MM.1S (cell line): Measurements from ENCODE around the gene DHRS4.

Experiments
- DNase-seq: peaks from one replicate; pipeline ENCODE4 v3.0.0-alpha.2; 2015
- H2AFZ ChIP-seq: fragments of 300-600 bp; sonication (generic); 2 replicates; pipeline ENCODE4 v1.6.0; 2016; ENCODE audit warnings: antibody characterized with exemption, low read length
- H3F3A ChIP-seq: fragments of 300-600 bp; sonication (generic); 2 replicates; pipeline ENCODE4 v1.6.1; 2016; ENCODE audit warnings: mild to moderate bottlenecking, antibody characterized with exemption, low read length, moderate library complexity, mixed read lengths; ENCODE audit not compliant: insufficient read depth
- H3K27ac ChIP-seq: fragments of 300-600 bp; sonication (generic); 2 replicates; pipeline ENCODE4 v1.5.1; 2016; ENCODE audit warnings: mild to moderate bottlenecking, low read length
- H3K27me3 ChIP-seq: fragments of 300-600 bp; sonication (generic); replicated peaks from 2 replicates; pipeline ENCODE4 v1.6.0; 2016; ENCODE audit warnings: low read length; ENCODE audit not compliant: insufficient read depth
- H3K36me3 ChIP-seq: fragments of 300-600 bp; sonication (generic); replicated peaks from 2 replicates; pipeline ENCODE4 v1.6.1; 2016; ENCODE audit warnings: mild to moderate bottlenecking, low read length, mixed read lengths; ENCODE audit not compliant: insufficient read depth
- H3K4me1 ChIP-seq: fragments of 300-600 bp; sonication (generic); 2 replicates; pipeline ENCODE4 v1.6.1; 2016; ENCODE audit warnings: low read length, mixed read lengths
- H3K4me2 ChIP-seq: fragments of 300-600 bp; sonication (generic); 2 replicates; pipeline ENCODE4 v1.6.0; 2016; ENCODE audit warnings: low read depth, low read length
- H3K4me3 ChIP-seq: fragments of 300-600 bp; sonication (generic); 2 replicates; pipeline ENCODE4 v1.5.1; 2016; ENCODE audit warnings: low read length, mixed read lengths
- H3K79me2 ChIP-seq: fragments of 300-600 bp; sonication (generic); 2 replicates; pipeline ENCODE4 v1.6.1; 2016; ENCODE audit warnings: mixed run types, low read length, mixed read lengths
- H3K9ac ChIP-seq: fragments of 300-600 bp; sonication (generic); 2 replicates; pipeline ENCODE4 v1.6.1; 2016; ENCODE audit warnings: low read length, mixed read lengths
- H3K9me2 ChIP-seq: fragments of 300-600 bp; sonication (generic); replicated peaks from 2 replicates; pipeline ENCODE4 v1.6.1; 2016; ENCODE audit warnings: mild to moderate bottlenecking, low read length, mixed read lengths; ENCODE audit not compliant: insufficient read depth
- H3K9me3 ChIP-seq: fragments of 300-600 bp; sonication (generic); replicated peaks from 2 replicates; pipeline ENCODE4 v1.6.1; 2016; ENCODE audit warnings: mild to moderate bottlenecking, low read length, mixed read lengths; ENCODE audit not compliant: insufficient read depth
- H4K20me1 ChIP-seq: fragments of 300-600 bp; sonication (generic); 2 replicates; pipeline ENCODE4 v1.6.1; 2016; ENCODE audit warnings: mild to moderate bottlenecking, low read length, moderate library complexity, mixed read lengths; ENCODE audit not compliant: insufficient read depth
- EZH2 ChIP-seq: fragments of 300-600 bp; sonication (generic); optimal IDR thresholded peaks from 2 replicates; pipeline ENCODE3; 2017; ENCODE audit warnings: low read depth, mild to moderate bottlenecking, antibody characterized with exemption, low read length, mixed read lengths
- EZH2phosphoT487 ChIP-seq: fragments of 300-600 bp; sonication (generic); IDR thresholded peaks from 2 replicates; pipeline ENCODE4 v1.6.1; 2018; ENCODE audit warnings: antibody characterized with exemption, low read length
- TF ChIP-seq, protein P1 (sequence below): fragments of 300-600 bp; sonication (generic); IDR thresholded peaks from 2 replicates; pipeline ENCODE4 v1.5.1; 2016; ENCODE audit warnings: antibody characterized with exemption, low read length, mixed read lengths

The DHRS4 gene

DNA sequence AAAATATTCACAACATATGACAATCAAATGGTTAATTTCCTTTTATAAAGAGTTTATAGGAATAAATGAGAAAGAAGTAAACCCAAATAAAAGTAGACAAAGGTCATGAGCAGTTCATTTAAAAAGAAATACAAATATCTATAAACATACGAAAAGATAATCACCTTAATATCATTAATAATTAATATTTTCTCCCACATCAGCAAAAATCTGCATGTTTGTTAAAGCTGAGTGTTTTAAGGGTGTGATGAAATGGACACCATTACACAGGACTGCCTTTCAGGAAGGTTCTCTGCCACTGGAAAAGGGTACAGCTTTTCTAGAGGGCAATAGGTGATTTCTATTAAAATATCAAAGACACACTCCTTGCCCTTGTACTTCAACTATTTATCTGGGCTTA, 14.7 kb upstream of the DHRS4 start:
- H3K4me2 ChIP-seq: no peak overlapping the region
- no peaks in the 10 kb centered on the region for H3K36me3 ChIP-seq
- H3F3A ChIP-seq: no peaks in the 10 kb centered on the region
- H3K4me3 ChIP-seq: no peak overlapping the region
- no peaks in the 10 kb centered on the region for H3K9me2 ChIP-seq
- H3K9ac ChIP-seq: no peak overlapping the region
- DNase-seq: no peak
- H3K27ac ChIP-seq: no peak overlapping the region
- H2AFZ ChIP-seq: no peak overlapping the region
- no peaks in the 10 kb centered on the region for H4K20me1 ChIP-seq
- H3K27me3 ChIP-seq: no peaks in the 10 kb centered on the region
- no peaks in the 10 kb centered on the region for H3K79me2 ChIP-seq
- TF ChIP-seq, protein P1, sequence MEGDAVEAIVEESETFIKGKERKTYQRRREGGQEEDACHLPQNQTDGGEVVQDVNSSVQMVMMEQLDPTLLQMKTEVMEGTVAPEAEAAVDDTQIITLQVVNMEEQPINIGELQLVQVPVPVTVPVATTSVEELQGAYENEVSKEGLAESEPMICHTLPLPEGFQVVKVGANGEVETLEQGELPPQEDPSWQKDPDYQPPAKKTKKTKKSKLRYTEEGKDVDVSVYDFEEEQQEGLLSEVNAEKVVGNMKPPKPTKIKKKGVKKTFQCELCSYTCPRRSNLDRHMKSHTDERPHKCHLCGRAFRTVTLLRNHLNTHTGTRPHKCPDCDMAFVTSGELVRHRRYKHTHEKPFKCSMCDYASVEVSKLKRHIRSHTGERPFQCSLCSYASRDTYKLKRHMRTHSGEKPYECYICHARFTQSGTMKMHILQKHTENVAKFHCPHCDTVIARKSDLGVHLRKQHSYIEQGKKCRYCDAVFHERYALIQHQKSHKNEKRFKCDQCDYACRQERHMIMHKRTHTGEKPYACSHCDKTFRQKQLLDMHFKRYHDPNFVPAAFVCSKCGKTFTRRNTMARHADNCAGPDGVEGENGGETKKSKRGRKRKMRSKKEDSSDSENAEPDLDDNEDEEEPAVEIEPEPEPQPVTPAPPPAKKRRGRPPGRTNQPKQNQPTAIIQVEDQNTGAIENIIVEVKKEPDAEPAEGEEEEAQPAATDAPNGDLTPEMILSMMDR: no peak
- TF ChIP-seq EZH2 (no peak), EZH2phosphoT487 (no peak)
- H3K9me3 ChIP-seq: no peaks in the 10 kb centered on the region
- no peaks in the 10 kb centered on the region for H3K4me1 ChIP-seq

DNA sequence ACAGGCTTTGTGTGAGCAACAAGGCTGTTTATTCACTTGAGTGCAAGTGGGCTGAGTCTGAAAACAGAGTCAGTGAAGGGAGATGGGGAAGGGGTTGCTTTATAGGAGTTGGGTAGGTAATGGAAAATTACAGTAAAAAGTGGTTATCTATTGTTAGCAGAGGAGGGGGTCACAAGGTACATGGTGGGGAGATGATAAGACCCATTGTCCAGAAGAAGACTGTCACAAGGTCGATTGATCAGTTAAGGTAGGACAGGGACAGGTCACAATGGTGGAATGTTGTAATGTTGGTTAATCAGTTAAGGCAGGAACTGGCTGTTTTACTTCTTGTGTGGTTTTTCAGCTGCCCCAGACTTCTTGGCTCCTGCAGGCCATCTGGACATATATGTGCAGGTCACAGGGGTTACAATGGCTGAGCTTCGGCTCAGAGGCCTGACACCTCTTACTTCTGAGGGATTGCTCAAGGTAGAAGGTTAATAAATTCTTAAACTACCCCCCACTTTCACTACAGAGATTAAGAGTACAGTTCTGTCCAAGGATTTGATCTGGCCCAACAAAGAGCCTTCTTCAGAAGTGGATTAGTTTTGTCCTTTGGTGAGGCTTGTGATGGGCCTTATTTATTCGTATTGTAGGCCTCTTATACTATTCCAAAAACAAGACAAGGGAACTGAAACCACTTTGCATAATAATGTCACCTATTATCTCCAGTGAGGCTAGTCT, 13.8 kb upstream of the DHRS4 start:
- Histone ChIP-seq H3K27ac (no peak overlapping the region), H4K20me1 (no peaks in the 10 kb centered on the region), H3K9me3 (no peaks in the 10 kb centered on the region), H3K4me2 (no peak overlapping the region), H3K4me3 (no peak overlapping the region), H3K4me1 (no peaks in the 10 kb centered on the region), H3K9me2 (no peaks in the 10 kb centered on the region), H2AFZ (no peak overlapping the region), H3F3A (no peaks in the 10 kb centered on the region), H3K79me2 (no peaks in the 10 kb centered on the region), H3K9ac (no peak overlapping the region), H3K36me3 (no peaks in the 10 kb centered on the region), H3K27me3 (no peaks in the 10 kb centered on the region)
- TF ChIP-seq EZH2phosphoT487 (no peak), EZH2 (no peak)
- TF ChIP-seq, protein P1: no peak
- no peak for DNase-seq

DNA sequence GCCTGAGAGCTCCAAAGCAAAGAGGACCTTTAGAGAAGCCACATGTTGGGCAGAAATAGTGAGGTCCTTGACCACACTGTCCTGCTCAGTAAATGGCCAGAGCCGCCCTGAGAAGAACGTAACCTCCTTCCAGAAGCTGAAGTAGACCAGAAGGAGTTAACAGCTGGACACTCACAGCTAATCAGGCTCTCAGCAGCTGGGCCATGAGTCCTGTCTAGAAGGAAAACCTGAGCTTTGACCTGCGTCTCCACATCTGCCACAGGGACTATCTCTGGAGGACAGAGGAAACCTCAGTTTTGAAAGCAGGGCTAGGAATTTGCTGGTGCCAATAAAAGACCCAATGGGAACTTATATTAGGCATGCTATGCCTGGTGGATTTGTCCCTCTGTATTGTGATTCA, 12.3 kb upstream of the DHRS4 start:
- Histone ChIP-seq H3K27ac (no peak overlapping the region), H3K9ac (no peak overlapping the region), H3K9me3 (no peaks in the 10 kb centered on the region), H3K9me2 (no peaks in the 10 kb centered on the region), H4K20me1 (no peaks in the 10 kb centered on the region), H3K36me3 (no peaks in the 10 kb centered on the region), H3K79me2 (no peaks in the 10 kb centered on the region), H3K4me1 (no peaks in the 10 kb centered on the region), H3F3A (no peaks in the 10 kb centered on the region), H2AFZ (no peak overlapping the region), H3K4me3 (no peak overlapping the region), H3K4me2 (no peak overlapping the region), H3K27me3 (no peaks in the 10 kb centered on the region)
- no peak for DNase-seq
- TF ChIP-seq EZH2phosphoT487: no peak
- TF ChIP-seq, protein P1: no peak
- no peak for TF ChIP-seq EZH2
